ENCODE results near the gene REXO1.
A peak's percentile ranks its signal among the peaks of the same experiment; 100 is the strongest.

Gene REXO1

DNA sequence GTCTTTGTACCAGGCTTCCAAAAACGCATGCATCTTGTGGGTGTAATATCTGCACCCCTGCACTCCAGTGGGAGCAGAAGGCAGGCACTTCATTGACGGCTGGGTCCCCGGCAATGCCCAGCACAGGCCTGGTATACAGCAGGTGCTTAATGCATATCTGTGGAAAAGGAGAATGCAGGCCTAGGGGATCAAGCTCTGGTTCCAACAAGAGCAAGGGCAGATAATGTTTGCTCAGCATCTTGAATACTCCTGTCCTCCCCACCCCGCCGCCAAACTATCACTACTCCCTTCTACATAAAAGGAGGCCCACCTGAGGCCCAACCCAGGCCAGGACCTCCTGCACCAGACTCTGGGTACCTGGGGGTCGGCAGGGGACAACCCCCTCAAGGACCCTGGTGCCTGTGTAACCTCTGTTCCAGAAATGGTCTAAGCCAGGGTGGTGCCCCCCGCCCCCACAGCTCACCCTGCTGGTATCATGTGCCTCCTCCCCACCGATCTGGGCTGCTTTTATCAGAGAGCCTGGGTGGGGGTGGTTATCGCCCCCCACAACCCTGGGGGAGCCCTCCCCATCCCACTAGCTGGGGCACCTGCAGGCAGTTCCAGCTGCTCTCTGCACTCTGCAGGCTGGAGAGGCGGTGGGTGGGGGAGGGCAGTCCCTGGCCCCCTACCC is 10.3 kb upstream of the REXO1 start:
- TF ChIP-seq, protein P1, sequence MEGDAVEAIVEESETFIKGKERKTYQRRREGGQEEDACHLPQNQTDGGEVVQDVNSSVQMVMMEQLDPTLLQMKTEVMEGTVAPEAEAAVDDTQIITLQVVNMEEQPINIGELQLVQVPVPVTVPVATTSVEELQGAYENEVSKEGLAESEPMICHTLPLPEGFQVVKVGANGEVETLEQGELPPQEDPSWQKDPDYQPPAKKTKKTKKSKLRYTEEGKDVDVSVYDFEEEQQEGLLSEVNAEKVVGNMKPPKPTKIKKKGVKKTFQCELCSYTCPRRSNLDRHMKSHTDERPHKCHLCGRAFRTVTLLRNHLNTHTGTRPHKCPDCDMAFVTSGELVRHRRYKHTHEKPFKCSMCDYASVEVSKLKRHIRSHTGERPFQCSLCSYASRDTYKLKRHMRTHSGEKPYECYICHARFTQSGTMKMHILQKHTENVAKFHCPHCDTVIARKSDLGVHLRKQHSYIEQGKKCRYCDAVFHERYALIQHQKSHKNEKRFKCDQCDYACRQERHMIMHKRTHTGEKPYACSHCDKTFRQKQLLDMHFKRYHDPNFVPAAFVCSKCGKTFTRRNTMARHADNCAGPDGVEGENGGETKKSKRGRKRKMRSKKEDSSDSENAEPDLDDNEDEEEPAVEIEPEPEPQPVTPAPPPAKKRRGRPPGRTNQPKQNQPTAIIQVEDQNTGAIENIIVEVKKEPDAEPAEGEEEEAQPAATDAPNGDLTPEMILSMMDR (IDR thresholded peaks at IDR 0.05; ENCODE audit: control extremely low read depth, extremely low read depth, low read depth, missing control alignments) = no peak
- CTCF ChIA-PET = interaction anchor here (1.0 to 3.2 kb wide), 5 partner anchors 8 to 186 kb away, joined by 4 to 12 read pairs (median 9); partner anchors contain the start of gene REXO1
- POLR2A ChIA-PET = interaction anchor here (0.6 to 0.7 kb wide), 2 partner anchors 589 to 596 kb away, joined by 3 to 5 read pairs; partner anchors contain the start of gene CIRBP
- DNase-seq (ENCODE audit: extremely low spot score) = no peak

- DNase-seq (ENCODE audit: extremely low spot score) = no peak
- TF ChIP-seq, protein P1 (IDR thresholded peaks at IDR 0.05; ENCODE audit: control extremely low read depth, extremely low read depth, low read depth, missing control alignments) = no peak
- CTCF ChIA-PET = interaction anchor here (1.0 to 3.2 kb wide), 5 partner anchors 9 to 185 kb away, joined by 4 to 12 read pairs (median 9); partner anchors contain the start of gene REXO1
- POLR2A ChIA-PET = interaction anchor here (0.6 to 0.7 kb wide), 2 partner anchors 589 to 596 kb away, joined by 3 to 5 read pairs; partner anchors contain the start of gene CIRBP
Observed at GRCh38 chr19:1857648-1858326, 9.5 kb upstream of the REXO1 start.

DNA sequence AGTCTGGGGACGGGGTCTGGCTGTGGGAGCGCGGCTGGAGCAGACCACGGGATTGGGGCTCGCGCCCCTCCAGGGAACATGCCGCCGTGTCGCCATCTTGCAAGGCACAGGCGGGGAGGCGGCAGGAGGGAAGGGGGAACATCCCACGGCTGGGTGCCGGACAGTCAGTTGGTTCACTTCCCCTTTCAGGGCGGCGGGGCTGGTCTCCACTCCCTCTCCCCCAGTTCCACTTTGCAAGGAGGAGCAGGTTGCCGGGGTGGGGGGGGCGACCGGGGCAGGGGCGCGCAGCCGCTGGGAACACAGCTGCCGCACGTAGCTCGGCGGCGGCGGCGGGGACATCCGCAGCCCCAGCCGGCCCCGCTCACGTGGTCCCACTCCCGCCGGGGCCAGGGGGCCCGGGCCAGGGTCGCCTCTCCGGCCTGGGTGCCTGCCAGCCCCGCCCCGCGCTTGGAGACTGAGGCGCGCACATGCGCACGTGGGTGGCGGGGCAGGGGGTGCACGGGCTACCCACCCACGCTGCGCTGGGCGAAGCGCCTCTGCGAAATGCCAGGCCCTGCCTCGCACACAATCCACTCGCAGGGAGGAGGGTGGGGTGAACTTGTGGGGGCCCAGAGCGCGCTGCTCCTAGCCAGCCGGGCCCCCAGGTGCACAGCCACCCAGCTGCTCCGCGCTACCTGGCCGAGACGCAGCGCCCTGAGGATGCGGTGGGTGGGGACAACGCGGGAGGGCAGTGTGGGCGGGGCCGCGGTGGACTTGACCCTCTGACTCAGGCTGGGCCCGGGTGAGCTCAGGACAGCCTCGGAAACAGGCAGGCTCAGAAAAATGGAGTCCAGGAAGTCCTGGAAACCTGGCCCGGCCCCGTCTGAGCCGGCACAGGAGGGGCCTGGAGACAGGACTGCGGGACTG is 8.7 kb upstream of the REXO1 start:
- TF ChIP-seq, protein P1 (IDR thresholded peaks at IDR 0.05; ENCODE audit: control extremely low read depth, extremely low read depth, low read depth, missing control alignments) = no peak
- POLR2A ChIA-PET = interaction anchor here (0.7 kb wide), 1 partner anchor 34 kb away, joined by 3 read pairs; no protein-coding TSS in a partner anchor
- DNase-seq (ENCODE audit: extremely low spot score) = peak; percentile 82
- CTCF ChIA-PET = interaction anchor here (0.6 to 3.2 kb wide), 7 partner anchors 8 to 184 kb away, joined by 3 to 12 read pairs (median 4); partner anchors contain the start of gene REXO1

GRCh38 chr19:1856345-1856697 is 8.0 kb upstream of the REXO1 start:
- POLR2A ChIA-PET = interaction anchor here (0.7 kb wide), 1 partner anchor 35 kb away, joined by 3 read pairs; no protein-coding TSS in a partner anchor
- TF ChIP-seq, protein P1 (IDR thresholded peaks at IDR 0.05; ENCODE audit: control extremely low read depth, extremely low read depth, low read depth, missing control alignments) = no peak
- CTCF ChIA-PET = interaction anchor here (1.0 to 3.2 kb wide), 2 partner anchors 18 to 30 kb away, joined by 4 to 12 read pairs; no protein-coding TSS in a partner anchor
- no peak for DNase-seq (ENCODE audit: extremely low spot score)

DNA sequence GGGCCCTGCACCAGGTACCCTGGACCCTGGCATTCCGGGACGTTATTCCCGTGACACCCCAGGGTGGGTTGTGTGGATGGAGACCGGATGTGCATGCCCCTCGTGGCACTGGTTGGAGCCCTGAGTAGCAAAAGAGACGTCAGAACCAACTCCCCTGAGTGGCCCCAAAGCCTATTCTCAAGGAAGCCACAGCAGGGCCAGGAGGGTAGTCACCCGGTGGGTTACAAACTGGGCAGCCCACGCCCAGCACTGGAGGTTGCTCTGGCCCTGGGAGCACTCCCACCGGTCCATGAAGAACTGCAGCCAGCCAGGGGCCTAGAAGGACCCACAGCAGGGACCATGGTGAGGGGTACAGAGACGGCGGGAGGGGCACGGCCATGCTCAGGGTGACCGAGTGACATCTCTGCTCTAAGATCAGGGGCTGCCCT is 7.6 kb upstream of the REXO1 start:
- ChIA-PET CTCF (interaction anchor here (1.0 to 1.4 kb wide), 3 partner anchors 18 to 30 kb away, joined by 3 to 4 read pairs (median 4); no protein-coding TSS in a partner anchor), POLR2A (interaction anchor here (0.5 kb wide), 1 partner anchor 8 kb away, joined by 3 read pairs; no protein-coding TSS in a partner anchor)
- TF ChIP-seq, protein P1 (IDR thresholded peaks at IDR 0.05; ENCODE audit: control extremely low read depth, extremely low read depth, low read depth, missing control alignments) = no peak
- no peak for DNase-seq (ENCODE audit: extremely low spot score)
